Measurements from ENCODE around the gene KLF13. TPM values are rescaled to one million over a fixed set of nuclear protein-coding genes. Genes with fewer than 3 reads are reported as not detected.

Gene KLF13
- total RNA-seq, 1 donor: 13.8 TPM

GRCh38 chr15:31427411-31427810 lies 100.8 kb downstream of the KLF13 start:
- TF ChIP-seq, protein P1, sequence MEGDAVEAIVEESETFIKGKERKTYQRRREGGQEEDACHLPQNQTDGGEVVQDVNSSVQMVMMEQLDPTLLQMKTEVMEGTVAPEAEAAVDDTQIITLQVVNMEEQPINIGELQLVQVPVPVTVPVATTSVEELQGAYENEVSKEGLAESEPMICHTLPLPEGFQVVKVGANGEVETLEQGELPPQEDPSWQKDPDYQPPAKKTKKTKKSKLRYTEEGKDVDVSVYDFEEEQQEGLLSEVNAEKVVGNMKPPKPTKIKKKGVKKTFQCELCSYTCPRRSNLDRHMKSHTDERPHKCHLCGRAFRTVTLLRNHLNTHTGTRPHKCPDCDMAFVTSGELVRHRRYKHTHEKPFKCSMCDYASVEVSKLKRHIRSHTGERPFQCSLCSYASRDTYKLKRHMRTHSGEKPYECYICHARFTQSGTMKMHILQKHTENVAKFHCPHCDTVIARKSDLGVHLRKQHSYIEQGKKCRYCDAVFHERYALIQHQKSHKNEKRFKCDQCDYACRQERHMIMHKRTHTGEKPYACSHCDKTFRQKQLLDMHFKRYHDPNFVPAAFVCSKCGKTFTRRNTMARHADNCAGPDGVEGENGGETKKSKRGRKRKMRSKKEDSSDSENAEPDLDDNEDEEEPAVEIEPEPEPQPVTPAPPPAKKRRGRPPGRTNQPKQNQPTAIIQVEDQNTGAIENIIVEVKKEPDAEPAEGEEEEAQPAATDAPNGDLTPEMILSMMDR (IDR thresholded peaks at IDR 0.05; ENCODE audit: insufficient read depth, low read depth, low read length): no peak
- peak; percentile 42 for DNase-seq (ENCODE audit: low read depth)
- H3K4me3 ChIP-seq (ENCODE audit: low read depth, low read length): no peak overlapping the region

Other genes starting within 250 kb of the KLF13 start
- under 0.01 TPM in 1 of 2 replicates, not detected in the other for gene TRPM1, start 225.1 kb upstream of the KLF13 start, total RNA-seq